HL-60 (cell line): ENCODE data around the gene IFT43.

Experiments used
- DNase-seq, 2 experiments: peaks; one replicate each; pipeline ENCODE4 v3.0.0-alpha.2; 2010 to 2020; ENCODE audit warnings: low read depth in 1 of 2, low spot score in 1 of 2
- H3K27ac ChIP-seq: fragments of 250-450 bp; sonication (Bioruptor Pico); replicated peaks from 2 replicates; pipeline ENCODE4 v1.5.1; 2020; ENCODE audit warnings: mild to moderate bottlenecking, moderate library complexity
- H3K27me3 ChIP-seq: fragments of 250-450 bp; sonication (Bioruptor Pico); 2 replicates; pipeline ENCODE4 v1.5.1; 2021; ENCODE audit warnings: mild to moderate bottlenecking, moderate library complexity; ENCODE audit not compliant: insufficient read depth, poor library complexity, severe bottlenecking
- H3K4me3 ChIP-seq: replicated peaks from 2 replicates; pipeline ENCODE4 v1.5.1; 2011; ENCODE audit warnings: mild to moderate bottlenecking, control low read depth, low read length; ENCODE audit not compliant: insufficient read depth
- GABPA ChIP-seq: IDR thresholded peaks from 2 replicates; pipeline ENCODE4 v1.6.1; 2012; ENCODE audit warnings: low read depth
- POLR2AphosphoS5 ChIP-seq: IDR thresholded peaks from 2 replicates; pipeline ENCODE4 v1.6.1; 2012; ENCODE audit warnings: low read depth
- SPI1 ChIP-seq: IDR thresholded peaks from 2 replicates; pipeline ENCODE4 v1.6.1; 2012; ENCODE audit warnings: low read depth, mild to moderate bottlenecking, borderline replicate concordance
- TF ChIP-seq, protein P1 (sequence below): IDR thresholded peaks from 2 replicates; pipeline ENCODE4 v1.6.1; 2012; ENCODE audit warnings: low read depth; ENCODE audit not compliant: insufficient replicate concordance
- TF ChIP-seq, protein P2 (sequence below): IDR thresholded peaks from one replicate; pipeline ENCODE4 v1.5.1; 2011; ENCODE audit warnings: low read length, control low read depth, inconsistent platforms; ENCODE audit not compliant: insufficient read depth

Gene IFT43

DNA sequence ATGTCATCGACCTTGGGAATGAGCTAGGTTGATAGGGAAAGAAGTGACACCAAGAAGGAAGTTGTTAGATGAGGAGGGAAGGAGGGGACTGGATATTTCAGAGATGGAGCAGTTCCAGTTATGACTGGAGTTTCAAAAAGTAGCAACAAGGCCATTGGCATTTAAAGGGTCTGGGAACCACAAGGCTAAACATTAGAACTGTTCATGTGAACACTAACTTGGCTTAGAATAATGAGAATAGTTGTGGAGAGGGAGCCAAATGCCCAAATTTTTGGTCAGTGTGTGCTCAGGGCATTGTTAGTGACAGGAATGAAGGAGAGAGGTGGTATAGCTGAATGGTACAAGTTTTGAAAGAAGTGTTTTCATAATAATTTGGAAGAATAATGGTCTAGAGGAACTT lies 16.8 kb downstream of the IFT43 start:
- no peak for DNase-seq
- TF ChIP-seq GABPA (no peak), POLR2AphosphoS5 (no peak), SPI1 (no peak)
- TF ChIP-seq, protein P1, sequence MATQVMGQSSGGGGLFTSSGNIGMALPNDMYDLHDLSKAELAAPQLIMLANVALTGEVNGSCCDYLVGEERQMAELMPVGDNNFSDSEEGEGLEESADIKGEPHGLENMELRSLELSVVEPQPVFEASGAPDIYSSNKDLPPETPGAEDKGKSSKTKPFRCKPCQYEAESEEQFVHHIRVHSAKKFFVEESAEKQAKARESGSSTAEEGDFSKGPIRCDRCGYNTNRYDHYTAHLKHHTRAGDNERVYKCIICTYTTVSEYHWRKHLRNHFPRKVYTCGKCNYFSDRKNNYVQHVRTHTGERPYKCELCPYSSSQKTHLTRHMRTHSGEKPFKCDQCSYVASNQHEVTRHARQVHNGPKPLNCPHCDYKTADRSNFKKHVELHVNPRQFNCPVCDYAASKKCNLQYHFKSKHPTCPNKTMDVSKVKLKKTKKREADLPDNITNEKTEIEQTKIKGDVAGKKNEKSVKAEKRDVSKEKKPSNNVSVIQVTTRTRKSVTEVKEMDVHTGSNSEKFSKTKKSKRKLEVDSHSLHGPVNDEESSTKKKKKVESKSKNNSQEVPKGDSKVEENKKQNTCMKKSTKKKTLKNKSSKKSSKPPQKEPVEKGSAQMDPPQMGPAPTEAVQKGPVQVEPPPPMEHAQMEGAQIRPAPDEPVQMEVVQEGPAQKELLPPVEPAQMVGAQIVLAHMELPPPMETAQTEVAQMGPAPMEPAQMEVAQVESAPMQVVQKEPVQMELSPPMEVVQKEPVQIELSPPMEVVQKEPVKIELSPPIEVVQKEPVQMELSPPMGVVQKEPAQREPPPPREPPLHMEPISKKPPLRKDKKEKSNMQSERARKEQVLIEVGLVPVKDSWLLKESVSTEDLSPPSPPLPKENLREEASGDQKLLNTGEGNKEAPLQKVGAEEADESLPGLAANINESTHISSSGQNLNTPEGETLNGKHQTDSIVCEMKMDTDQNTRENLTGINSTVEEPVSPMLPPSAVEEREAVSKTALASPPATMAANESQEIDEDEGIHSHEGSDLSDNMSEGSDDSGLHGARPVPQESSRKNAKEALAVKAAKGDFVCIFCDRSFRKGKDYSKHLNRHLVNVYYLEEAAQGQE, result no peak
- TF ChIP-seq, protein P2, sequence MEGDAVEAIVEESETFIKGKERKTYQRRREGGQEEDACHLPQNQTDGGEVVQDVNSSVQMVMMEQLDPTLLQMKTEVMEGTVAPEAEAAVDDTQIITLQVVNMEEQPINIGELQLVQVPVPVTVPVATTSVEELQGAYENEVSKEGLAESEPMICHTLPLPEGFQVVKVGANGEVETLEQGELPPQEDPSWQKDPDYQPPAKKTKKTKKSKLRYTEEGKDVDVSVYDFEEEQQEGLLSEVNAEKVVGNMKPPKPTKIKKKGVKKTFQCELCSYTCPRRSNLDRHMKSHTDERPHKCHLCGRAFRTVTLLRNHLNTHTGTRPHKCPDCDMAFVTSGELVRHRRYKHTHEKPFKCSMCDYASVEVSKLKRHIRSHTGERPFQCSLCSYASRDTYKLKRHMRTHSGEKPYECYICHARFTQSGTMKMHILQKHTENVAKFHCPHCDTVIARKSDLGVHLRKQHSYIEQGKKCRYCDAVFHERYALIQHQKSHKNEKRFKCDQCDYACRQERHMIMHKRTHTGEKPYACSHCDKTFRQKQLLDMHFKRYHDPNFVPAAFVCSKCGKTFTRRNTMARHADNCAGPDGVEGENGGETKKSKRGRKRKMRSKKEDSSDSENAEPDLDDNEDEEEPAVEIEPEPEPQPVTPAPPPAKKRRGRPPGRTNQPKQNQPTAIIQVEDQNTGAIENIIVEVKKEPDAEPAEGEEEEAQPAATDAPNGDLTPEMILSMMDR, result no peak
- no peak overlapping the region for H3K27ac ChIP-seq

GRCh38 chr14:76006253-76006652 lies 20.7 kb downstream of the IFT43 start:
- no peak for DNase-seq
- H3K27ac ChIP-seq, result no peak overlapping the region
- no peak for TF ChIP-seq POLR2AphosphoS5
- TF ChIP-seq, protein P1, result no peak
- TF ChIP-seq SPI1, result no peak
- no peak for TF ChIP-seq GABPA
- TF ChIP-seq, protein P2, result no peak

More for the DNA sequence above, 16.8 kb downstream of the IFT43 start:
- Histone ChIP-seq H3K27me3 (no peaks in the 10 kb centered on the region), H3K4me3 (no peak overlapping the region)

GRCh38 chr14:76007379-76007778 lies 21.8 kb downstream of the IFT43 start:
- no peak overlapping the region for H3K4me3 ChIP-seq
- DNase-seq, result no peak
- TF ChIP-seq GABPA (no peak), SPI1 (no peak), POLR2AphosphoS5 (no peak)
- TF ChIP-seq, protein P2, result no peak
- TF ChIP-seq, protein P1, result no peak
- no peak overlapping the region for H3K27ac ChIP-seq
- H3K27me3 ChIP-seq, result no peaks in the 10 kb centered on the region

More at GRCh38 chr14:76006253-76006652, 20.7 kb downstream of the IFT43 start:
- Histone ChIP-seq H3K4me3 (no peak overlapping the region), H3K27me3 (no peaks in the 10 kb centered on the region)
